ENCODE results near the gene EBLN2. TPM values are rescaled to one million over a fixed set of nuclear protein-coding genes. Genes with fewer than 3 reads are reported as not detected.

EBLN2 gene
- total RNA-seq, result 8.6 and 8.8 TPM in 2 replicates

- peak within 1 kb of the TSS; percentile 28 for H3K27ac Mint-ChIP-seq
- no peak within 1 kb of the TSS for H3K4me3 Mint-ChIP-seq (ENCODE audit: low read depth)
- intact Hi-C loops (cut with micrococcal nuclease), result no loop called here
- peaks cover 58% of the 10 kb centered on the region for H3K36me3 Mint-ChIP-seq (ENCODE audit: low read depth)
- H3K9me3 Mint-ChIP-seq, result no peaks in the 10 kb centered on the region
- H3K27me3 Mint-ChIP-seq (ENCODE audit: low read depth), result no peaks in the 10 kb centered on the region
- DNase-seq (ENCODE audit: low spot score), result no peak
- peaks cover 10% of the 10 kb centered on the region for H3K4me1 Mint-ChIP-seq (ENCODE audit: low read depth)
Observed at GRCh38 chr3:73061416-73061815, at the start of gene EBLN2. Gene EBLN2 (plus strand): TSS chr3:73061659. CDS start chr3:73062082, 423 bp downstream.

- no peak overlapping the region for H3K4me3 Mint-ChIP-seq (ENCODE audit: low read depth)
- no peak for DNase-seq (ENCODE audit: low spot score)
- peaks cover 39% of the 10 kb centered on the region for H3K36me3 Mint-ChIP-seq (ENCODE audit: low read depth)
- no peaks in the 10 kb centered on the region for H3K27me3 Mint-ChIP-seq (ENCODE audit: low read depth)
- peaks cover 32% of the 10 kb centered on the region for H3K4me1 Mint-ChIP-seq (ENCODE audit: low read depth)
- intact Hi-C loops (cut with micrococcal nuclease), result no loop called here
- peak overlapping the region; percentile 34 for H3K27ac Mint-ChIP-seq
- no peaks in the 10 kb centered on the region for H3K9me3 Mint-ChIP-seq
Observed at GRCh38 chr3:73018298-73018697, 43.2 kb upstream of the EBLN2 start.

- Mint-ChIP-seq H3K4me3 (ENCODE audit: low read depth) (no peak overlapping the region), H3K27me3 (ENCODE audit: low read depth) (no peaks in the 10 kb centered on the region), H3K27ac (peak overlapping the region; percentile 34), H3K4me1 (ENCODE audit: low read depth) (peaks cover 32% of the 10 kb centered on the region), H3K9me3 (no peaks in the 10 kb centered on the region), H3K36me3 (ENCODE audit: low read depth) (peaks cover 39% of the 10 kb centered on the region)
- intact Hi-C loops (cut with micrococcal nuclease), result no loop called here
- DNase-seq (ENCODE audit: low spot score), result no peak
Observed at GRCh38 chr3:73018790-73019441, 42.5 kb upstream of the EBLN2 start.

- H3K36me3 Mint-ChIP-seq (ENCODE audit: low read depth), result peaks cover 39% of the 10 kb centered on the region
Observed at GRCh38 chr3:73021301-73021835, 40.1 kb upstream of the EBLN2 start.

GRCh38 chr3:73024836-73025235 is 36.6 kb upstream of the EBLN2 start:
- Mint-ChIP-seq H3K9me3 (no peaks in the 10 kb centered on the region), H3K27me3 (ENCODE audit: low read depth) (no peaks in the 10 kb centered on the region), H3K27ac (no peak overlapping the region), H3K4me1 (ENCODE audit: low read depth) (peaks cover 47% of the 10 kb centered on the region), H3K36me3 (ENCODE audit: low read depth) (peaks cover 48% of the 10 kb centered on the region), H3K4me3 (ENCODE audit: low read depth) (no peak overlapping the region)
- no peak for DNase-seq (ENCODE audit: low spot score)
- intact Hi-C loops (cut with micrococcal nuclease), result no loop called here

More at GRCh38 chr3:73021301-73021835, 40.1 kb upstream of the EBLN2 start:
- DNase-seq (ENCODE audit: low spot score), result no peak
- Mint-ChIP-seq H3K27me3 (ENCODE audit: low read depth) (no peaks in the 10 kb centered on the region), H3K4me1 (ENCODE audit: low read depth) (peaks cover 41% of the 10 kb centered on the region), H3K9me3 (no peaks in the 10 kb centered on the region), H3K27ac (no peak overlapping the region), H3K4me3 (ENCODE audit: low read depth) (no peak overlapping the region)
- intact Hi-C loops (cut with micrococcal nuclease), result no loop called here

GRCh38 chr3:73026111-73026759 is 35.2 kb upstream of the EBLN2 start:
- no peaks in the 10 kb centered on the region for H3K9me3 Mint-ChIP-seq
- H3K27me3 Mint-ChIP-seq (ENCODE audit: low read depth), result no peaks in the 10 kb centered on the region
- H3K27ac Mint-ChIP-seq, result no peak overlapping the region
- peaks cover 50% of the 10 kb centered on the region for H3K36me3 Mint-ChIP-seq (ENCODE audit: low read depth)
- intact Hi-C loops (cut with micrococcal nuclease), result no loop called here
- no peak overlapping the region for H3K4me3 Mint-ChIP-seq (ENCODE audit: low read depth)
- peaks cover 46% of the 10 kb centered on the region for H3K4me1 Mint-ChIP-seq (ENCODE audit: low read depth)
- no peak for DNase-seq (ENCODE audit: low spot score)

- no peak for DNase-seq (ENCODE audit: low spot score)
- H3K4me1 Mint-ChIP-seq (ENCODE audit: low read depth), result peaks cover 46% of the 10 kb centered on the region
Observed at GRCh38 chr3:73026760-73027113, 34.7 kb upstream of the EBLN2 start.

GRCh38 chr3:73028803-73029202 is 32.7 kb upstream of the EBLN2 start:
- H3K9me3 Mint-ChIP-seq, result no peaks in the 10 kb centered on the region
- no peak for DNase-seq (ENCODE audit: low spot score)
- no peaks in the 10 kb centered on the region for H3K27me3 Mint-ChIP-seq (ENCODE audit: low read depth)
- intact Hi-C loops (cut with micrococcal nuclease), result loop anchor here (1.0 kb wide), 4 partner anchors 8 to 52 kb away; no protein-coding TSS in a partner anchor
- H3K4me3 Mint-ChIP-seq (ENCODE audit: low read depth), result no peak overlapping the region
- H3K27ac Mint-ChIP-seq, result peak overlapping the region; percentile 61
- H3K36me3 Mint-ChIP-seq (ENCODE audit: low read depth), result peaks cover 54% of the 10 kb centered on the region
- H3K4me1 Mint-ChIP-seq (ENCODE audit: low read depth), result peaks cover 58% of the 10 kb centered on the region

More at GRCh38 chr3:73026760-73027113, 34.7 kb upstream of the EBLN2 start:
- intact Hi-C loops (cut with micrococcal nuclease), result no loop called here
- no peaks in the 10 kb centered on the region for H3K27me3 Mint-ChIP-seq (ENCODE audit: low read depth)
- H3K27ac Mint-ChIP-seq, result no peak overlapping the region
- H3K4me3 Mint-ChIP-seq (ENCODE audit: low read depth), result no peak overlapping the region
- peaks cover 50% of the 10 kb centered on the region for H3K36me3 Mint-ChIP-seq (ENCODE audit: low read depth)
- H3K9me3 Mint-ChIP-seq, result no peaks in the 10 kb centered on the region

- H3K4me1 Mint-ChIP-seq (ENCODE audit: low read depth), result peaks cover 62% of the 10 kb centered on the region
- intact Hi-C loops (cut with micrococcal nuclease), result loop anchor here (1.0 kb wide), 4 partner anchors 8 to 52 kb away; no protein-coding TSS in a partner anchor
- H3K9me3 Mint-ChIP-seq, result no peaks in the 10 kb centered on the region
- H3K27ac Mint-ChIP-seq, result peak overlapping the region; percentile 61
- H3K36me3 Mint-ChIP-seq (ENCODE audit: low read depth), result peaks cover 53% of the 10 kb centered on the region
- no peaks in the 10 kb centered on the region for H3K27me3 Mint-ChIP-seq (ENCODE audit: low read depth)
- DNase-seq (ENCODE audit: low spot score), result no peak
- peak overlapping the region; percentile 7 for H3K4me3 Mint-ChIP-seq (ENCODE audit: low read depth)
Observed at GRCh38 chr3:73029321-73029796, 32.1 kb upstream of the EBLN2 start.

GRCh38 chr3:73030073-73030597 is 31.3 kb upstream of the EBLN2 start:
- Mint-ChIP-seq H3K4me3 (ENCODE audit: low read depth) (no peak overlapping the region), H3K36me3 (ENCODE audit: low read depth) (peaks cover 54% of the 10 kb centered on the region), H3K27ac (peak overlapping the region; percentile 61)

GRCh38 chr3:73031573-73032103 is 29.8 kb upstream of the EBLN2 start:
- H3K9me3 Mint-ChIP-seq, result no peaks in the 10 kb centered on the region

More at GRCh38 chr3:73030073-73030597, 31.3 kb upstream of the EBLN2 start:
- DNase-seq (ENCODE audit: low spot score), result no peak
- intact Hi-C loops (cut with micrococcal nuclease), result no loop called here
- H3K9me3 Mint-ChIP-seq, result no peaks in the 10 kb centered on the region
- H3K27me3 Mint-ChIP-seq (ENCODE audit: low read depth), result no peaks in the 10 kb centered on the region
- peaks cover 64% of the 10 kb centered on the region for H3K4me1 Mint-ChIP-seq (ENCODE audit: low read depth)

GRCh38 chr3:73036694-73037591 is 24.5 kb upstream of the EBLN2 start:
- no peak overlapping the region for H3K4me3 Mint-ChIP-seq (ENCODE audit: low read depth)
- intact Hi-C loops (cut with micrococcal nuclease), result loop anchor here (1.0 to 2.0 kb wide), 2 partner anchors 8 to 36 kb away; no protein-coding TSS in a partner anchor
- H3K9me3 Mint-ChIP-seq, result no peaks in the 10 kb centered on the region
- peaks cover 70% of the 10 kb centered on the region for H3K4me1 Mint-ChIP-seq (ENCODE audit: low read depth)
- no peak for DNase-seq (ENCODE audit: low spot score)
- peak overlapping the region; percentile 70 for H3K27ac Mint-ChIP-seq
- H3K36me3 Mint-ChIP-seq (ENCODE audit: low read depth), result peaks cover 39% of the 10 kb centered on the region
- H3K27me3 Mint-ChIP-seq (ENCODE audit: low read depth), result no peaks in the 10 kb centered on the region

More at GRCh38 chr3:73031573-73032103, 29.8 kb upstream of the EBLN2 start:
- DNase-seq (ENCODE audit: low spot score), result no peak
- no peak overlapping the region for H3K4me3 Mint-ChIP-seq (ENCODE audit: low read depth)
- H3K36me3 Mint-ChIP-seq (ENCODE audit: low read depth), result peaks cover 50% of the 10 kb centered on the region
- intact Hi-C loops (cut with micrococcal nuclease), result no loop called here
- no peak overlapping the region for H3K27ac Mint-ChIP-seq
- H3K4me1 Mint-ChIP-seq (ENCODE audit: low read depth), result peaks cover 65% of the 10 kb centered on the region
- H3K27me3 Mint-ChIP-seq (ENCODE audit: low read depth), result no peaks in the 10 kb centered on the region
